ENCODE data around the gene ASB2. TPM values are rescaled to one million over a fixed set of nuclear protein-coding genes. Genes with fewer than 3 reads are reported as not detected.

The ASB2 gene
- total RNA-seq, 2 donors from 2014 or later: 0.11 TPM; not detected in 1

GRCh38 chr14:93925374-93925895 is 50.9 kb downstream of the ASB2 start:
- Histone ChIP-seq H3K27ac (ENCODE audit: low read depth, low read length) (peak overlapping the region; percentile 99), H3K4me3 (ENCODE audit: low read length) (no peak overlapping the region), H3K9ac (ENCODE audit: extremely low read depth, low read length, poor library complexity, severe bottlenecking) (no peak overlapping the region), H3K36me3 (ENCODE audit: control insufficient read depth, insufficient read depth, low read length) (no peaks in the 10 kb centered on the region), H3K27me3 (ENCODE audit: control insufficient read depth, insufficient read depth, low read length, poor library complexity, severe bottlenecking) (no peaks in the 10 kb centered on the region), H3K9me3 (ENCODE audit: control insufficient read depth, low read length) (no peaks in the 10 kb centered on the region), H3K4me1 (ENCODE audit: control insufficient read depth, insufficient read depth, low read length) (no peaks in the 10 kb centered on the region)
- Mint-ChIP-seq H3K27me3 (ENCODE audit: insufficient read depth) (no peaks in the 10 kb centered on the region), H3K4me1 (no peaks in the 10 kb centered on the region), H3K27ac (no peak overlapping the region), H3K4me3 (no peak overlapping the region), H3K36me3 (ENCODE audit: low read depth) (no peaks in the 10 kb centered on the region), H3K9me3 (no peaks in the 10 kb centered on the region)
- DNase-seq: no peak
- peak; percentile 17 for TF ChIP-seq CTCF (conservative IDR thresholded peaks at IDR 0.05)
- 89 to 93% methylated on average over 10 to 13 of the region's 13 CpGs for WGBS, 2 experiments (ENCODE audit: insufficient coverage in 1 of 2, insufficient read length in 1 of 2)

- H3K9me3 Mint-ChIP-seq: no peaks in the 10 kb centered on the region
- H3K4me1 ChIP-seq (ENCODE audit: control insufficient read depth, insufficient read depth, low read length): no peaks in the 10 kb centered on the region
- H3K27ac ChIP-seq (ENCODE audit: low read depth, low read length): no peak overlapping the region
- no peak for DNase-seq
- no peak overlapping the region for H3K27ac Mint-ChIP-seq
- H3K9me3 ChIP-seq (ENCODE audit: control insufficient read depth, low read length): no peaks in the 10 kb centered on the region
- no peaks in the 10 kb centered on the region for H3K27me3 Mint-ChIP-seq (ENCODE audit: insufficient read depth)
- 94% methylated on average over 12 to 14 of the region's 14 CpGs for WGBS, 2 experiments (ENCODE audit: insufficient coverage in 1 of 2, insufficient read length in 1 of 2)
- TF ChIP-seq CTCF (conservative IDR thresholded peaks at IDR 0.05): no peak
- no peak overlapping the region for H3K9ac ChIP-seq (ENCODE audit: extremely low read depth, low read length, poor library complexity, severe bottlenecking)
- H3K36me3 ChIP-seq (ENCODE audit: control insufficient read depth, insufficient read depth, low read length): no peaks in the 10 kb centered on the region
- no peak overlapping the region for H3K4me3 Mint-ChIP-seq
- H3K36me3 Mint-ChIP-seq (ENCODE audit: low read depth): no peaks in the 10 kb centered on the region
- no peaks in the 10 kb centered on the region for H3K4me1 Mint-ChIP-seq
- H3K27me3 ChIP-seq (ENCODE audit: control insufficient read depth, insufficient read depth, low read length, poor library complexity, severe bottlenecking): no peaks in the 10 kb centered on the region
- H3K4me3 ChIP-seq (ENCODE audit: low read length): no peak overlapping the region
These were observed 51.6 kb downstream of the ASB2 start for GRCh38 chr14:93924592-93925355.

GRCh38 chr14:93923626-93924025 is 52.7 kb downstream of the ASB2 start:
- H3K27me3 Mint-ChIP-seq (ENCODE audit: insufficient read depth): peaks cover 3% of the 10 kb centered on the region
- TF ChIP-seq CTCF (conservative IDR thresholded peaks at IDR 0.05): no peak
- H3K4me1 Mint-ChIP-seq: no peaks in the 10 kb centered on the region
- no peak overlapping the region for H3K27ac Mint-ChIP-seq
- H3K9me3 Mint-ChIP-seq: no peaks in the 10 kb centered on the region
- no peaks in the 10 kb centered on the region for H3K9me3 ChIP-seq (ENCODE audit: control insufficient read depth, low read length)
- H3K27me3 ChIP-seq (ENCODE audit: control insufficient read depth, insufficient read depth, low read length, poor library complexity, severe bottlenecking): no peaks in the 10 kb centered on the region
- no peak overlapping the region for H3K9ac ChIP-seq (ENCODE audit: extremely low read depth, low read length, poor library complexity, severe bottlenecking)
- H3K4me3 ChIP-seq (ENCODE audit: low read length): no peak overlapping the region
- 66 to 94% methylated on average over 6 to 8 of the region's 8 CpGs for WGBS, 2 experiments (ENCODE audit: insufficient coverage in 1 of 2, insufficient read length in 1 of 2)
- H3K4me1 ChIP-seq (ENCODE audit: control insufficient read depth, insufficient read depth, low read length): no peaks in the 10 kb centered on the region
- no peaks in the 10 kb centered on the region for H3K36me3 ChIP-seq (ENCODE audit: control insufficient read depth, insufficient read depth, low read length)
- H3K4me3 Mint-ChIP-seq: no peak overlapping the region
- H3K27ac ChIP-seq (ENCODE audit: low read depth, low read length): no peak overlapping the region
- DNase-seq: no peak
- no peaks in the 10 kb centered on the region for H3K36me3 Mint-ChIP-seq (ENCODE audit: low read depth)
